NCI-H82 treated with DMSO at 0.1 percent for 48 hours (cell line): ENCODE data around the gene CCDC159.

Experiments used
- DNase-seq: peaks from one replicate; lab custom pipeline; 2025; ENCODE audit not compliant: unreplicated experiment; lab: John Stamatoyannopoulos, UW

Gene CCDC159

GRCh38 chr19:11387162-11388034, 41.1 kb downstream of the CCDC159 start:
- DNase-seq = no peak

GRCh38 chr19:11390359-11390758, 44.0 kb downstream of the CCDC159 start:
- DNase-seq = no peak

- DNase-seq = no peak
These were observed 44.8 kb downstream of the CCDC159 start for GRCh38 chr19:11390933-11391680.

GRCh38 chr19:11397089-11397610, 50.8 kb downstream of the CCDC159 start:
- DNase-seq = no peak

- no peak for DNase-seq
These were observed 53.3 kb downstream of the CCDC159 start for GRCh38 chr19:11399667-11400066.

- no peak for DNase-seq
These were observed 54.5 kb downstream of the CCDC159 start for GRCh38 chr19:11400798-11401197.

GRCh38 chr19:11401808-11402543, 55.7 kb downstream of the CCDC159 start:
- no peak for DNase-seq
